GM19372 (cell line): Measurements from ENCODE around the gene ACAD8.
"Not testable (repeated sequence)": the region's sequence is repeated elsewhere in the genome, so short reads cannot be mapped to it uniquely, and the experiment has no call there.

Experiments
- ATAC-seq: cut with Tn5 transposase; IDR thresholded peaks from one replicate; pipeline ENCODE4 v1.9.1; 2021; ENCODE audit warnings: mild to moderate bottlenecking, low read depth, moderate library complexity; ENCODE audit not compliant: unreplicated experiment

ACAD8 gene

DNA sequence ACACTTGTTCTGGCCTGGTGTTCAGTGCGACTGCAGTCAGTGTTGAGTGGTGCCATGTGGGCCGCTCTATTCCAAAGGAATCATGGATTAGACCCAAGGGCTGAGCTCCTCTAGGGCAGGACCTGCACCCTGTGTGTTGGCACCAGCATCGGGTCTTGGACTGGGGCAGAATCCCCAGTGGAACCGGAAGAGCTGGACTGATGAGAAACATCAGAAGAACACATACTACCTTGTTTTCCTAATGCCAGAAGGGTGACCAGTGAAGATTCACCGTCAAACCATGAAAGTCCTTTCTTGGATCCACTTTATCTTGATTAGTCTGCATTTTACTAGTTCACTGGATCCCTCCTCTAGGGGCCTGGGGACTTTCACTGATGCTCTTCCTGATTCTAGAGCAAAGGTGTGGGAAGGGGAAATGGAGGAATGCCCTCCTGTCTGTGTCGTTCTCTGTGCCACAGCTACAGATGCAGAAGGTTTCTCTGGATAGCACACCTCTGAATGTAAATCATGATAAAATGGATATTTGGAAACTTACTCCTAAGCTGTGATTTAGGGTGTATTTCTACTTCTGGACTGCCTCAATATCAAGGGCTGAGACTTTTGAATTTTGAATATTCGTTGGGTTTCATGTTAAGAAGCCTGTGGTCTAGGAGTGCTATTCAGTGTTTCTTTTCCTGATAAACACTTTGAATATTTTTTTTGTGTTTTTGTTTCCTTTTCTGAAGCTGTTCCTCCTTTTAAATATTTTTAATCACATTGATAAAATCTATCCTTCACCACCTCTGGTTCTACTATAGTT is 11.8 kb downstream of the ACAD8 start:
- no peak for ATAC-seq

DNA sequence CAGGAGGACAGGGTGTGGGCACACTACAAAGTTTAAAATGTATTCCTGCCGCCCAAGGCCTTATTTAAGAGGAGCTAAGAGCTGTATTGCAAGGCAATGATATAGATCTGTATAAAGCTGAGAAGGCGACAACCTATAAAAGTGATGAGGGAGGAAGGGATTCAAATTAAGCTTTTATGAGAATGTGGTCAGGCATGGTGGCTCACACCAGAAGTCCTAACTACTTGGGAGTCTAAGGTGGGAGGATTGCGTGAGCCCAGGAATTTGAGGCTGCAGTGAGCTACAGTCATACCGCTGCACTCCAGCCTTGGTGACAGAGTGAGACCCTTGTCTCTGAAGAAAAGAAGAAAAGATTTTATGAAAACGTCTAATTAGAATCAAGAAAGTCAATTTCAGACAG is 13.1 kb downstream of the ACAD8 start:
- no peak for ATAC-seq

- ATAC-seq = no peak
Measured at GRCh38 chr11:134266841-134267251, 13.5 kb downstream of the ACAD8 start.

DNA sequence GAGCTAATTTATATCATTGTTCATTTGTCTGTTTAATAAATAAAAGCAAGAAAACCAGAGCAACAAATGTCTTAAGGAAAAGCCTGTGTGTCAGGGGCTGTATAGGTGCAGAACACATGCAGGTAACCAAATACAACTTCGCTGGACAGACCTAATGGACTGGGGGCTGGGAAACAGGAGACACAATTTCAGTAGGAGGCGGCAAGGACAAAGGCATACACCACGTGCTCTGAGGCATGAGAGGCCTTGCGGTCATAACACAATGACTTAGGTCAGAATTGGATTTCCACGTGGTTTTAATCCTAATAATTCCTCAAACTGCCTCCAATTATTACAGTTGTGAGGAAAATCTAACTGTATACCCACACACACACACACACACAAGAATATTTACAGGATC is 14.1 kb downstream of the ACAD8 start:
- ATAC-seq = no peak

DNA sequence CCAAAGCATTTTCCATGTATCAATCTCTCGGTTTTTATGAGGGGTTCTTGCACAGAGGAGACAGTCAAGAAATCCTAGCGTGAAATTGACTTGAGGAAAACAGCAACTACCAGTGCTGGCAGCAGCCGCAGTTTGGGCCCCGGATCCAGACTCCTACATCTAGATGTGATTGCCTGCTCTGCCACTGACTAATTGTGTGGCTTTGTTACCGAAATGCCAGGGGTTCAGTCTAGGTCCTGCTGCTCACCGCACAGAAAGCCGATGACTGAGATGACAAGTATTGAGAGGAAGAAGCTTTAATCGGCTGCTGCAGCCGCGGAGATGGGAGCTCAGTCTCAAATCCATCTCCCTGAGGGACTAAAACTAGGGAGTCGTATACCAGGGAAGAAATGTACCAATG is 14.6 kb downstream of the ACAD8 start:
- no peak for ATAC-seq

GRCh38 chr11:134270250-134270714 is 16.9 kb downstream of the ACAD8 start:
- ATAC-seq = no peak

DNA sequence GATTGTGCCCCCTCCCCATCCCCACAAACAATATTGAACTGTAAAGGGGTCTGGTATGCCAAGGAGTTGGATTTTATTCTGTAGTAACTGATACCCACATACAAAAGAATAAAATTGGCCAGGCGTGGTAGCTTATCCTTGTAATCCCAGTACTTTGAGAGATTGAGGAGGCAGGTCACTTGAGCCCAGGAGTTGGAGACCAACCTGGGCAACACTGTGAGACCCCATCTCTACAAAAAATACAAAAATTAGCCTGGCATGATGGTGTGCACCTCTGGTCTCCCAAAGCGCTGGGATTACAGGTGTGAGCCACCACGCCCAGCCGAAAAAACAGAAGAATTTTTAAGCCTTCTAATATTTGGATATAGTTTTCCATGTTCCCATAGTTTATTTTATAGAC is 18.6 kb downstream of the ACAD8 start:
- no peak for ATAC-seq

DNA sequence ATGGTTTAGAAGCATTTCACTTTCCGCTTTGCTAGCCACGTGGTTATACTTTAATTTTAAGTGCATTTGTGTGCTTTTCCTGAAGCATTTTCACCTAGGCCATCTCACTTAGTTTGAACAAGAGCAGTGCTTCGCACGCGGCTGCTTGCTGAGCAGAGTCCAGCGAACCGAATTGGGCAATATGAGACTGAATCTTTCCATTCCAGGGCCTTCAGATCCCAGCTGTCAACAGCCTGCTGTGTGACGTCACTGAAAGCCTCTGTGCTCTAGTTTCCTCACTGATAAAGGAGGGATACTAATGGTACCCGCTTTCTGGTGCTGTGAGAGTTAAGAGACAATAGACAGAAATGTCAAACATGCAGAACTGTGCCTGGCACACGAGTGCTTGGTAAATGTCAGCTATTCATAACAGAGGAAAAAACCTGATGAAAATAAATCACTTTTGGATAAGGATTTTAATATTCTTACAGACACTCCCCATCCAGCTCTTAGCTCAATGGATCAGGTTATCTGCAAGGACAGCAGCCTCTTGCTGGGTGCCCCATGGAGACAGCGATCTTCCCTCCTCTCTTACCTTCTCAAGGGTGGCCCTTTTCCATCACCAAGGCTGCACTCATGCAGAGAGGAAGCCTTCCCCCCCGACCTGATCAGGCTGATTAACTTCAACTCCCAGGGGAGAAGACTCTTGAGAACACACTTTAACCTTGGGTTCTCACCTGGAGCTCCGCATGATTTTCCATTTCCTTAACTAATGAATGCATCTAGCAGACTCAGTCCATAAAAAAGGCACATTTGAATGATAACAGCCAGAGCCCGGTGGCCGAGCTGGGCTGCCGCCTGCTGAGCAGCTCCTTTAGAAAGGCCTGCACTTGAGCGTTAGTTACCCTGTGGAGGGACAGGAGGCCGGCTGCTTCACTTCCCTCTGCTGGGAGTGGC is 19.3 kb downstream of the ACAD8 start:
- ATAC-seq = no peak

DNA sequence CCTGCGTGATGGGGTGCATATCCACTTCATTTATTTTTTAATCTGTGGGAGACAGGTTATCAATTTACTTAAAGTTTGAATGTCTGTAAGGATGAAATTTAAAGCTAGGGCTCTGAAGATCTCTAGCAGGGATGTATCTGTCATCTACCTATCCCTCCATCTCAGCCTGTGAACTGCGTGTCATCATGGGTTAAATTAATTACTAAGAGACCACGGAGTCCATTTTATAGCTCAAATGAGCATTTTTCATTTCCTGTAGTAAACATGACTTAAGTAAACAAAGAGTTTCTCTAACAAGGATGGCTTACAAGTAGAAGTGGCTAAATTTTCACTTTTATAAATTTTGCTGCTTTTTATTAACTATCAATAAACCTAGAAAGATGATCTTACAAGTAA is 19.9 kb downstream of the ACAD8 start:
- no peak for ATAC-seq

DNA sequence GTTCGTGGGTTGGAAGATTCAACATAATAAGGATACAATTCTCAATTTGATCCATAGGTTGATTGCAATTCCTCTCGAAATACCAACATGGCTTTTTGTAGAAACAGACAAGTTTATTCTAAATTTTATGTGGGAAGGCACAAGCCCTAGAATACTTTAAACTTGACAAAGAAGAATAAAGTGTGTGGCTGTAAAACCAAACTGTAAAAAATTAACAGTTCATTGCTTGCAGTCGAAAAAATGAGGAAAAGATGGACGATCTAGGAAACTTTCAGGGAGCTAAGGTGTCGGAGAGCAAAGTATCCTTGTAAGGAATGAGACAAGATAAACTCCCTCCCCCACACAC is 21.8 kb downstream of the ACAD8 start:
- ATAC-seq = no peak

DNA sequence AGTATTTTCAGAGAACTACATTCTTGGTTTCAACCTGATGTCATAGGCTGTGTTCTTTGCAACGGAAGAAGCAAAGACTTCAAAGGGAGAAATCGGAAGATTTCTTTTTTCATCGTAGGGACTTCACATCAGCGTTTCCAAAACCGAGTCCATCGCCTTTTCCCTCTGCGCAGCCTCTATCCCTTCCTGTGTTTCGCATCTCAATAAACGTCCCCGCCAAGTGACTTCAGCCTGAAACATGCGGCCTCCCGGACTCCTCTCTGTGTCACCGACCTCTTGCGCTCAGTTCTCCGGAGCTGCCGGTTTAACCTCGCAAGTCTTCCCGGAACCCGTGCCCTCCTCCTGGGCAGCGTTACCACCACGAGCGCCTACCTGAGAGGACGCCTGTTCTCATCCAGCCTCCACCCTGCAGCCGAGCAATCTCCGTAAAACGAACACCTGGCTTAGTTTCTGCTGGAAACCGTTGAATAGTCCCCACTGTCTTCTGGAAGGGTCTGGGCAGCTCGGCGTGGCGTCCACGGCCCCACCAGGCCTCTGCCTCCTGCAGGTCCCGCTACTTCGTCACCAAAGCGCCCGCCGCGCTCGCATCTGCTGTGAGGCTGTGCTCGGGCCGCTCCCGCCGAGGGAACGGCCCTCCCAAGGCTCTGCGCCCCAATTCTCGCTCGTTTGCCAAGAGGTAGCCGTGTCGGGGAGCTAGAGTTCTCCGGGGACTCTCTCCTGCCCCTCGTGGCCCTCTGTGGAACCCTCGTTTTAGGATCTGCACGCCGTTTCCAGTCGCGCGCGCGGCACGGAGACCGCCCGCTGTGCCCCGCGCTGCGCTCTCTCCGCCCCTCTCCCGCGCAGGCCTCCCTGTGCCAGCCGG is 22.4 kb downstream of the ACAD8 start, which contains the start of gene GLB1L3:
GLB1L3 (plus strand) TSS at position 846 of the 862 bp plus-strand sequence. CDS start 362 bp downstream, outside the sequence.
- ATAC-seq = peak; percentile 90

GRCh38 chr11:134276396-134277182 is 23.2 kb downstream of the ACAD8 start:
- ATAC-seq = peak; percentile 29

GRCh38 chr11:134277183-134278001 is 24.0 kb downstream of the ACAD8 start:
- ATAC-seq = no peak

- ATAC-seq = no peak
Measured at GRCh38 chr11:134278356-134278755, 25.0 kb downstream of the ACAD8 start.

- not testable (repeated sequence) for ATAC-seq
Measured at GRCh38 chr11:134281635-134282034, 28.3 kb downstream of the ACAD8 start.

DNA sequence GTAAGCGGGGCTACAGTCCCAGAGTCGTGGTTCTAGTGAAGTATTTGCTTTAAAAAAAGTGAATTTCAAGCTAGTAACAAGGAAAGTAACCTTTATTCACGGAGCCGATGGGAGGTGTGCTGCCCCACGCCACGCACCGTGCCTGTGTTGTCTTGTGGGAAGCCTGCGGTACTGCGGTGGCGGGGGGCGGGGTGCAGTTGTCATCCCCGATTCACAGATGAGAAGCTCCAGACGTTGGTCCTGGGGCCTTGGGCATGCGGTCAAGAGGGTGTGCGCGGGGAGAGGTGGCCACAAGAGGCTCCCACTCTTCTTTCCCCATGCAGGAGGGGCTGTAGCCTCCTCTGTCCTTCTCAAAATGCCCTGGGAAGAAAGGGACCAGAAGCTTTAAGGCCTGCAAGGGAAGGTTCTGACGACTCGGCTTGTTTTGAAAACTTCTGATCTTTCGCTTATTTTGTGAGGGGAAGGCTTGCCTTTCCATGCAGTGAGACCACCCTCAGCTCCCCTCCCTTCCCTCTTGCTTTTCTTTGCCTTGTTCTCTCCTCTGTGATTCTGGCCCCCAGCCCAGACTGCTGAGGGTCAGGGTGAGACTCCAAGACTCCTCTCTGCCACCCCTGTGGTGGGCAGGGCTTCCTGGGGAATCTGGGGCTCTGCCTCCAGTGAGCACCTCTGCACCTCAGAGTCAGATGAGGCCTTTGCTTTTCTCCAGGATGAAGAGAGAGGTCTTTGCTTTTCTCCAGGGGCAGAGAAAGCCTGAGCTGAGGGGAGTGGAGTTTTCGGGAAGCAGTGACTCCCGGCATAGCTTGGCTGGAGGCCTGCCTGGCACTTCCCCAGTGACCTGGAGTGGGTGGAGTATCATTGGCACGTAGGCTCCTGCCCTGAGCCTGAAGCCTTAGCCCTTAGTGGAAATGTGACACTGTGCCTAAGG is 29.0 kb downstream of the ACAD8 start:
- ATAC-seq = no peak

DNA sequence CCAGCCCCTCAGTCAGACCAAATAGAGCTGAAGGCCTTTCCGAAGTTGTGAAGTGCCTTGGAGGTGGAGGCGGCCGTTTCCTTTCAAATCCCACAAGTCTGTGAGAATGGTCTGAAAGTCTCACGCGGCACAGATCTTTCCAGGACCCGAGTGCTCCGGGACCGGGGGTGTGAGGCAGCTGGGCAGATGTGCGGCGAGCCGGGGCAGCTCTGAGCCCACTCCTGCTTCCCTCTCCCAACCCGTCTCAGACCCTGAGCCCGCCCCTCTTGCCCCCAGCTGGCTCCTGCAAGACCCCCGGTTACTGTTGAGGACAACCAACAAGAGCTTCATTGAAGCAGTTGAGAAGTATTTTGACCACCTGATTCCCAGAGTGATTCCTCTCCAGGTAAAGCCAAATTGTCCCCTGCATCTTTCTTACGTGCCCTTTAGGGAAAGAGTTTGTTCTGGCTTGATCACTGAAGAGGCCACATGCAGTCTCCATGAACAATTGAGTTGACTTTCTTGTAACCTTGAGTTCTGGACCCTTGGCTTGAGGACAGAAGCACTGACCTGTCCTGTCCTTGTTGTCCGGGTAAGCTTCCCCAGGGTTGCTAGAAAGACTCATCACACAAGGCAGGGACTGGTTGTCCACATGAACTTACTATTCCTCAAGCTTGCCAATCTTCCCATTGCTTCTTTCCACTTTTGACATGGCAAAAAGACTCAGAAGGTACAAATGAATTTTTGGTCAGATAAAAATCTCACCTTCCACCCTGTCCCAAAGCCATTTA is 30.3 kb downstream of the ACAD8 start:
- ATAC-seq = no peak
